Epithelial cell of umbilical artery (primary cell): ENCODE data around the gene BOLL. TPM values are rescaled to one million over a fixed set of nuclear protein-coding genes. Genes with fewer than 3 reads are reported as not detected.

Source experiments
- total RNA-seq: library from RNA; depleted of rRNA; stranded (reverse); fragments of >200 nt; gene quantifications from 2 replicates; pipeline ENCODE4 v1.2.3, GENCODE V29; 2014

Gene BOLL, protein sequence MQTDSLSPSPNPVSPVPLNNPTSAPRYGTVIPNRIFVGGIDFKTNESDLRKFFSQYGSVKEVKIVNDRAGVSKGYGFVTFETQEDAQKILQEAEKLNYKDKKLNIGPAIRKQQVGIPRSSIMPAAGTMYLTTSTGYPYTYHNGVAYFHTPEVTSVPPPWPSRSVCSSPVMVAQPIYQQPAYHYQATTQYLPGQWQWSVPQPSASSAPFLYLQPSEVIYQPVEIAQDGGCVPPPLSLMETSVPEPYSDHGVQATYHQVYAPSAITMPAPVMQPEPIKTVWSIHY
- total RNA-seq: not detected in 2 replicates

DNA sequence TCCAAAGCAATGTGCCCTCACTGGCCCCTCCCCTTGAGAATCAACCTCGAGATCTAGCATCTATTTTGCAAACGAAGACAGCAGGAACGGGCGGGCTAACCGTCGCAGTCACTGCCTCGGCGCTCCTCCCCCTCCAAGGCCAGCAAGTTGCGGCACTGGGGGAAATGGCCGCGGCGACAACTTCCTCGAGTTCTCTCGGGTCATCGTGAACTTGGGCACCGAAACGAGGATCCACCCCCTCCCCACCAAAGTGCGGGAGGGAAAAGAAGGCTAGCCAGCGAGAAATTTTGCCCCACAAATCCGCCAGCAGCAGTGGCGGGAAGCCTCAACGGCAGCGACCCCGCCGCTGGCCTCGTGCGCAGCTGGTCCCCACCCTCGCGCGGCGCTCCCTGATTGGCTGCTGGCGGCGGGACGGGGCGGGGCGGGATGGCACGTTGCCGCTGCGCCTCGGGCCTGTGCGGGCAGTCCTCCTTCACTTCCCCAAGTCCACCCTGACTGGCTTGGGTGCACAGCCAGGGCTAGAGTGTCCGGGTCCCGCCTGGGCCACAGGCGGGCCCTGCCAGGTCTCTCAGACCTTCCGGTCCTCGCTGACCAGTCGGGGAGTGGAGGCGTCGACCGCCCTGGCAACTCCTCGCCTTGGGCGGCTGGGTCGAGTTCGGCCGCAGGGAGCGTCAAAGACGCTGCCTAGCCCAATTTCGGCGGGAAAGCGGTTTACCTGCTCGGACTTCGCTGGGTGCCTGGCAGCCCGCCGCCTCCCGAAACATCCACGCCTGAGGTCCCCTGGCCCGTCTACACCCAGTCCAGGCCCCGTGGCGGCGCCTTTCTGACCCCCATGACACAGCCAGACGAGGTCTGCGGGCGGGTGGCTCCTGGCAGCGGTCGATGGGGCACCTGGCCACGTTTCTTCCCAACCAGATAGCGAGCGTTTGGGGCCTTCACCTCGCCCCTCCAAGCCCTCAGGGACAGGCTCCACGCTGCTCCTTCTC lies at the start of gene BOLL:
TSS of gene BOLL (minus strand) at position 364 of the 986 bp plus-strand sequence. CDS start 3,469 bp downstream, outside the sequence.

DNA sequence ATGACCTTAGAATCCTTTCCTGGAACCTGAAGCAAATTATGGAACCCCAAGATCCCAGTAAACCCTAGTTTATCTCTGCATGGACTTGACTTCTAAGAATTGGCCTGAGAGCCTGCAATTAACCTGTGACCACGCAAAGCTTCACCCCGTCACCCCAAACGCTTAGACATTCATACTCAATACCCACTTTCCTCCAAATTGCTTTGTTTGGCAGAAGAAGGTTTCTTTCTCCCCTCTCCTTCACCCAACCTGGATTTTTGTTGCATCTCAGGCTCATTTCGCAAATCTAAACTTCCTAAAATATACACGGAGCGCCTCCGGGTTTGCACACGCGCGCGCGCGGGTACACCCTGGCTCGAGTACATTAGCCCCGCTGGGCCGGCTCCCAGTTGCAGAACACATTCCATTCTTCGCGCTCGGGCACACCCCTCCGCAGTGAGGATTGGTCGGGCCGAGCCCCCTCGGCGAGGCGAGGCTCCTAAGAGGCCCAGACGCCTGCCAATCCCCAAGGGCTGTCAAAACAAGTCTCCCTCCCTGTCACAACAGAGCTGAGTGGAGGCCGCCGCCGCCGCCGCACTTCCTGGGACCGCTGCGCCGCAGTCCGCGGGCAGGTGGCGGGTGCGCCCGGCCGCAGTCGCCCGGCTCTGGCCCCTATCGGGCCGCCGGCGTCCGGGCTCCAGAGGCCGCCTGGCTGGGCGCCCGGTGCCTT lies 19.1 kb upstream of the BOLL start, which contains the start of gene PLCL1:
TSS of gene PLCL1 (plus strand) at position 545 of the 709 bp plus-strand sequence.

GRCh38 chr2:197705121-197705911 lies 79.8 kb downstream of the BOLL start, which contains the start of gene MARS2:
MARS2 (plus strand) TSS chr2:197705369; CDS start chr2:197705406, 37 bp downstream.

Other genes with a start within 250 kb of the BOLL start
- gene RFTN2, start 109.7 kb downstream of the BOLL start, total RNA-seq: 2.7 and 5.5 TPM in 2 replicates
- 4.9 and 6.1 TPM in 2 replicates for gene MARS2, start 80.0 kb downstream of the BOLL start, total RNA-seq
- 10.7 and 11.7 TPM in 2 replicates for gene PLCL1, start 19.3 kb upstream of the BOLL start, total RNA-seq